GM19099 (cell line): ENCODE results near the gene GALNT8.

Experiments
- POLR2A ChIP-seq: IDR thresholded peaks from 3 replicates; pipeline ENCODE4 v1.6.1; 2011; ENCODE audit warnings: low read depth; ENCODE audit not compliant: insufficient read length; ENCODE audit errors: extremely low read depth

Gene GALNT8, protein sequence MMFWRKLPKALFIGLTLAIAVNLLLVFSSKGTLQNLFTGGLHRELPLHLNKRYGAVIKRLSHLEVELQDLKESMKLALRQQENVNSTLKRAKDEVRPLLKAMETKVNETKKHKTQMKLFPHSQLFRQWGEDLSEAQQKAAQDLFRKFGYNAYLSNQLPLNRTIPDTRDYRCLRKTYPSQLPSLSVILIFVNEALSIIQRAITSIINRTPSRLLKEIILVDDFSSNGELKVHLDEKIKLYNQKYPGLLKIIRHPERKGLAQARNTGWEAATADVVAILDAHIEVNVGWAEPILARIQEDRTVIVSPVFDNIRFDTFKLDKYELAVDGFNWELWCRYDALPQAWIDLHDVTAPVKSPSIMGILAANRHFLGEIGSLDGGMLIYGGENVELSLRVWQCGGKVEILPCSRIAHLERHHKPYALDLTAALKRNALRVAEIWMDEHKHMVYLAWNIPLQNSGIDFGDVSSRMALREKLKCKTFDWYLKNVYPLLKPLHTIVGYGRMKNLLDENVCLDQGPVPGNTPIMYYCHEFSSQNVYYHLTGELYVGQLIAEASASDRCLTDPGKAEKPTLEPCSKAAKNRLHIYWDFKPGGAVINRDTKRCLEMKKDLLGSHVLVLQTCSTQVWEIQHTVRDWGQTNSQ

DNA sequence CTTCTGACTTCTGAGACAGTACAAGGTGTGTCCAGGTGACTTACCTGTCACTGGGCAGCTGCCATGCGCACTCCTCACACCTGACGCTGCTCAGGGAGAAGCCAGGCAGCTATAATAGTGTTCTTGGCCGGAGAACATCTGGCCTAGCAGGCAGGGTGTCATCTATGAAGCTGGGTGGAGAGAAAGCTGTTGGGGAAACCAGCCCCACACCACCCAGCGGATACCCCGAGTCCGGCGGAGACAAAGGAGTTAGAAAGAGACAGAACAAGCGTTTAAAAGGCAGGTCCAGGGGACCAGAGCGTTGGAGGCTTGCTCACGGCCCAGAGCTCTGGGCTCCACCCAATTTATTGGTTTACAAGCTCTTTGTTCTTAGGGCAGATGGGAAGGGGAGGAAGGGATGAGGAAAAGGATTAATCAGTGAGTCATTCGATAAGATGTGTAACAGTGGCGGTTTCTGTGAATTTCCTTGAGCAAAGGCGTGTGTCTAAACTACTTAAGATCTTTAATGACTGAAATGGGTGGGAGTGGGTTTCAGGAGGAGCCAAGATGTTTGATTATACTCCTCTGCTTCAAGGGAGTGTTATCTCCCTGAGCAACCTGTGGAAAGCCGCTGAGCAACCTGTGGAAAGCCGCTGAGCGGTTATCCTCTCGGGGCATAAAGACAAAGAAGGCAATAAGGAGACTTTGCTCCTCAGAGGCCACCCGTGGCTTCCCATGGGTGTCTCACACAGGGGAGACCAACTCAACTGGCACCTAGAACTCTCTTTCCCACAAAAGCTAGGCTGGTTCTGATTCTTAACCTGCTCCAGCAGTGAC lies at the start of gene GALNT8:
GALNT8 (plus strand) TSS at position 580 of the 816 bp plus-strand sequence. CDS start 278 bp downstream, outside the sequence.
- no peak for TF ChIP-seq POLR2A

DNA sequence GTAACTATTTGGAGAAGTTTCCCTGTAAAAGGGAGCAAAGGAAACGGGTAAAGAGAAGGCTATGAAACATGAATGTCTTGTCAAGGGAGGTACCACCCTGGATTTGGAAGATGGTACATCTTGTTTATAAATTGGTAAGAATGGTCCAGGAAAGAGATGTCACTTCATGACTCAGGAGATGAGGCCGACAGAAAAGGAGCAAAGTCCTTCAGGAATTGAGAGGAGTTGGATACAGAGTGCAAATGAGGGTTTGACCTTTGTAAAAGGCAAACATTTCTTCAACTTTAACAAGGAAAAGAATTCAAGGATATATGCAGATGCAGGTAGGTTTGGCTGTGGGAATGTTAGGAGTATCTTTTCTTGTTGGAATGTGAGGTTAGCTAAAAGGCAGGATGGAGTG lies 40.5 kb upstream of the GALNT8 start:
- TF ChIP-seq POLR2A, result no peak

DNA sequence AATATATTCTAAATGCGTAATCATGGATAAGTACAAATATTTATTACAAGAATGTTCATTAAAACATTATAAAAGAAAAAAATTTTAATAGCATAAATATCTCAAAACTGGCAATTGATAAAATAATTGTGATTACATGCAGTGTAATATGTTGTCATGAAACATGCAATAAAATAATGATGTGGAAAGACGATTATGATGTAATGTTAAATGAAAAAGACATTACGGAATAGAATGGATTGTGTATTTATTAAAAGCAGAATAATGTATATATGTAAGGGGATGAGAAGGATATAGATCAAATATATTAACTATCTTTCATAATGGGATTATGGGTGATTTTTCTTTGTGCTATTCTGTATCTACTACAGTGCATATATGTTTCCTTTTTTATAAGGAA lies 38.5 kb upstream of the GALNT8 start:
- no peak for TF ChIP-seq POLR2A

DNA sequence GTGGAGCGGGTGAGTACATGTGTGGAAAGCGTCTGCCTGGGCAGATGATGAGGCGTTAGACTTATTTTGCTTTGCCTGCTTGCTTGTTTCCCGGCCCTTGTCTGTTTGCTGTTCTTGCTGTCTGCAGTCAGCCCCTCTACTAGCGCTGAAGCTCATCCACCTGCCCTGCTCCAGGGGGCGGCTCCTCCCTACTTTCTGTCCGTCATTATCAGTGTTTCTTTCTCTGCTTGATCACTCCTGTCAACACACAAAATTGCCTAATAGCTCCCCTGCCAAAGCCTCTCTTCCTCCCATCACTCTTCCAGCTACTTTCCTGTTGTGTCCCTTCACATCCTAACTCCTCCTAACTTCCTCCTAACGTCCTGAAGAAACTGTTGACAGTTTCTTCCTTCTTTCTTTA lies 34.9 kb upstream of the GALNT8 start:
- no peak for TF ChIP-seq POLR2A

DNA sequence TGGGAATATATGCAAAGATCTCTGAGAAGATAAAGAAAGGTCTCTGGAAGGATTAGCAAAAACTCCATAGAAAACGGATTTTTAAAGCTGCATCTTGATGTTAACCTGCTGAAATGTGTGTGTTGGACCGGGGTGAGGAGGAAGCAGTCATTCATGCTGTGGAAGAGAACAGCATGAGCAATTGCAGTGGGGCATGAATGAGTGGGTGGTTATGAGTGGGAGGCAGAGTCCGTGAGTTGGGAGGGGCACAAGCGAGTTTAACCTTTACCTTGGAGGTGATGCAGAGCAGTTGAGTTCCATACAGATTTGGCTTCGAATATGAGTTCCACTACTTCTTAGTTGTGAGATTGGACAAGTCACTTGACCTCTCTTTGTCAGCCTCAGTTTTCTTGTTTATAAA lies 29.4 kb upstream of the GALNT8 start:
- no peak for TF ChIP-seq POLR2A

DNA sequence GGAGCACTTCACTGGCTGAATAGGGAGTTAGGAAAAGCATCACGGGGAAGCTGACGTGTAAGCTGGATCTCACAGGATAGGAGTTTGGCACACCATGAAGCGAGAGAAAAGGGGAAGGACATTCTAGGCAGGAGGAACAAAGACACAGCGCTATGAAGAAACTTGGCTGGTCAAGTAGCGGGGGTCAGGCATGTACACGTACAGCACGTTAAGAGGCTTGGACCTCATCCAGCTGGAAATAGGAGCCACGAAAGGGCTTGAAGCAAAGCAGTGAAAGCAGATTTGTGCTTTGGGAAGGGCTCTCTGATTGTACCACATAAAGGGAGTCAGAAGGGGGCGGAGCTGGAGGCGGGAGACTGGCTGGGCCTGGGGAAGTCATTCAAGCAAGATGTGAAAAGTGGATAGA lies 19.6 kb upstream of the GALNT8 start:
- TF ChIP-seq POLR2A, result no peak

DNA sequence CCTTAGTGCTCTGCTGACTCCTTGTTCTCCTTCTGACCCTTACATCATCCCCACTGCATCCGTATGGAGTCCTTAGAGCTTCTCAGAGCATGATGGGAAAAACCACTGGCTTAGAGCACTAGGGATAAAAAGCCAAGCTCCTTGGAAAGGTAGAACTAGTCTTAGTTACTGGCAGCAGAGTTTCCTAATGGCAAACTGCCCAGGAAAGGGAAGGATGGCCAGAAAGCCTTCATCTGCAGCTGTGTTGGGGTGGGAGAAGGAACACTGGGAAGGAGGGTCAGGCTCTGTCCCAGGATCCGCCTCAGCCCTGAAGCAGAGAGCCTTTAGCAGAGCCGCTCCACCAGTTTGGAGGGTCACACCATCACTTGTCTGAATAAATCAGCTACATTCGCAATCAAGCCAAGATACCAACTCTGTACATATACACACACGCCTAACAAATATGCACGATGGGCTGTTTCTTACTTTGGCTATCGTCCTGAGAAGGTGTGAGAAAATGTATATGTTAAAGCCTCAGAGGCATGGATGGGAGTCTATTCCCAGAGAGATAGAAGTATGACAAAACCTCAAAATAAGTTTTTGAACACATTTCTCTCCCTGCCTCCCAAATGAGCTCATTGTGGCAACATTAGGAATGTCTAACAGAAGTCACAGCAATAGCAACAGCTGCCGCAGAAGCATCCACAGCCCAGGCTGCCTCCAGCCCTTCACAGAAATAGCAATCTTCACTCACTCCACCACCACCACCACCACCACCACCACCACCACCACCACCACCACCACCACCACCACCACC lies 18.6 kb upstream of the GALNT8 start:
- no peak for TF ChIP-seq POLR2A

DNA sequence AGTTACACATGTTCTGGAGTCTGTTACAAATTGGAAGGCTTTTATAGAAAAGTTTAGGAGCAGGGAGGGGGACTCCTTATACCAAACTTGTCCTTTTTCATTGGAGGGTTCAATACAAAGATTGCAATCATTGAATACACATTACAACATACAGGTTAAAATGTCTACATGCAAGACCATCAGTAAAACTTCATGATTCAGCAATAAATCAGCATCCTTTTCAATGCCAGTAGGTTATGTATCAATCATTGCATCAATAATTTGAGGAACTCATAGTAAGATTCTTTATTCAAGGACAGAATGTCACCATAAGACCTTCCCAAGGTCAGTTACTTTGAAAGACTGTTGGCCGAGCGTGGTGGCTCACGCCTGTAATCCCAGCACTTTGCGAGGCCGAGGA lies 16.5 kb upstream of the GALNT8 start:
- no peak for TF ChIP-seq POLR2A

DNA sequence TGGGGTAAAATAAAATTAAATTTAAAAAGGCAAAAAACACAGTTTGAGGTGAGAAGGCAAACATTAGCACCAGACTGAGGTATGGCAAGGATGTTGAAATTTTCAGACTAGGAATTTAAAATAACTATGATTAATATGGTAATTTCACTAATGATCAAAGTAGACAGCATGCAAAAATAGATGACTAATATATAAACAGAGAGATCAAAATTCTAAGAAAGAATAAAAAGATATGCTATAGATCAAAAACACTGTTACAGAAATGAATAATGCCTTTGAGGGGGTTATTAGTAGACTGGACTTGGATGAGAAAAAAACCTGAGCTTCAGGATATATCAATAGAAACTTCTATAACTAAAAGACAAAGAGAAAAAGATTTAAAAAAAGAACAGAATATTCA lies 14.4 kb upstream of the GALNT8 start:
- no peak for TF ChIP-seq POLR2A

DNA sequence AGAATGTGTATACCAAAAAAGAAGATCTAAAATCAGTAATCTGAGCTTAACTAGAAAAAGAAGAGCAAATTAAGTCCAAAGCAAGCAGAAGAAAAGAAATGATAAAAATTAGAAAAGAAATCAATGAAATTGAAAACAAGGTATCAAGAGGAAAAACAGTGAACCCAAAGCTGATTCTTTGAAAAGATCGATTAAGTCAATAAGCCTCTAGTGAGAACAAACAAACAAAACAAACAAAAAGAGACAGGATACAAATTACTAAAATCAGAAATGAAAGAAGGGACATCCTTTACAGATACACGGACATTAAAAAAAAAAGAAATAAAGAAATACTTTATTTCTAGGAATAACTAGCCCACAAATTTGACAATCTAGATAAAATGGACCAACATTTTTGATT lies 12.9 kb upstream of the GALNT8 start:
- TF ChIP-seq POLR2A, result no peak

DNA sequence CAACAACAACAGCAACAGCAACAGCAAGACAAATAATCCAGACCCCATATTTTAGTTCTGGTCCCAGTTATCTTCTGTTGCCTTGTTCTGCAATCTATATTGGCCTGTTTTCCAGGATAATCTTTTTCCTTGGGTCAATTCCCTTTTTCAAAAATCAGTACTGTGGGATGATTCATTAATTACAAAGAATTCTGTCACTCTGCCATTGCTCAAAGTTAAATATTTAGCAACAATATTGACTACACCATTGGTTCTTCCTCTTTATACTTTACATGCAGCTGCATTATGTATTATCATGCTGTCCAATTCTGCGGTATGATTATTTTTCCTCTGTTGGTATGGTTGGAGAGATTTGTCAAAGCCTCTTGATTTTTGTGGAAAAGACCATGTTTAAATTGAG lies 10.1 kb upstream of the GALNT8 start:
- TF ChIP-seq POLR2A, result no peak

DNA sequence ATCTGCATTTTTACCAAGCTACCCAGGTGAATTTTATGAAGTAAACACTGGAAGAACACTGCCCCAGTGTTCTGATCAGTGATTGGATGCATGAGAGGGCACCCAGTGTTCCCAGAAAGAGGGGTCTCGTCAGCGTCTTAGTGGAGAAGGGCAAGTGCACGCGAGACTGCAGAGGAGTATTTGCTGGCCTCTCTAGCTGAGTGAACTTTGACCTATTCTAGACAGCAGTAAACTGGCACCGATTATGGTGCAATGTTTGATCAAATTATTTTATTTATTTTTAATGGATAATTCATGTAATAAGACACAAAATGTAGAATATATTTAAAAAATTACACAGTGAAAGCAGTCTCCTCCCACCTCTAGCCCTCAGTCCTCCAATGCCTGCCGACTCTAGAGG lies 5.3 kb upstream of the GALNT8 start:
- no peak for TF ChIP-seq POLR2A

DNA sequence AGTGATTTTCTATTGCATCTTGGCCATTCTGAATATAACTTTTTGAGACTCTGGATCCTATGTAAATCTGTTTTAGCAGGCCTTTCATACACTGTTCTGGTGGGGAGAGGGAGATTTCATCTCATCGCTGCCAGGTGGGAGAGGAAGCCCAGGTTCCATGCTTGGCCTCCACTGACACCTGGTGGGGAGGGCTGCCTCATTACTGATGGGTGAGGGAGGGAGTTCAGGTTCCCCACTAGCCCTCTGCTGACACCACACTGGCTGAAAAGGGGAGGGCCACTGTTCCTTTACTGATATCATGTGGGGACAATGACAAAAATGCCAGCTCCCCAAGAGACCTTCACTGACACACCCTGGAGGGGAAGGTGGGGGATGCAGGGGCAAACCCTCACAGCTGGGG lies 2.4 kb upstream of the GALNT8 start:
- TF ChIP-seq POLR2A, result no peak

DNA sequence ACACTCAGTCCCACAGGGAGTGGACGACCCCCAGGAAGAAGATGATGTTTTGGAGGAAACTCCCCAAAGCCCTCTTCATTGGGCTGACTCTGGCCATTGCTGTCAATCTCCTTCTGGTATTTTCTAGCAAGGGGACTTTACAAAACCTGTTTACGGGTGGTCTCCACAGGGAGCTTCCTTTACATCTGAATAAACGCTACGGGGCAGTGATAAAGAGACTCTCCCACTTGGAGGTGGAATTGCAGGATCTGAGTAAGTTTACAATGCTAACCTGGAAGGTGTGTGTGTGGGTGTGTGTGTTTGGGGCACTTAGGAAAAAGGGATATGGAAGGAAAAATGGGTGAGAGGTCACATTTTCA lies 416 bp downstream of the GALNT8 start:
- TF ChIP-seq POLR2A, result no peak

DNA sequence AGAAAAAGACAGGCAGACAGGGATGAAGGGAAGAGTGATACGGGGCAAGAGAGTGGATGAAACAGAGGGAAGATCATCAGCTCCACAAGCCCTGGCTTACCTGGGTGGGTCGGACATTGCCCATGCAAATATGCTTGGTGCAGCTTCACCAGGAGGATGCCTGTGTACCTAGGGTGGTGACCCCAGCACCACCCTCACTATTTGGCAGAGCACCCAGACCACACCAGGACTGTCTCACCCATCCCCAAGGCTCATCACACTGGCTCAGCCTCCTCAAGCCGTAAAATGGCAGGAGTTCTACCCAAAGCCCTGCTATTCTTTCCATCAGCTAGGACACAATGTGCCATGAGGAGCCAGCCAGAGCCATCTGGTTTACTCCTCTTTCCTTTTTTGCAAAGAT lies 3.0 kb downstream of the GALNT8 start:
- no peak for TF ChIP-seq POLR2A
